HG03342 (cell line): ENCODE data around the gene KCNMA1.
"Not testable (repeated sequence)": the region's sequence is repeated elsewhere in the genome, so short reads cannot be mapped to it uniquely, and the experiment has no call there.

ENCODE experiments used
- ATAC-seq: cut with Tn5 transposase; IDR thresholded peaks from one replicate; pipeline ENCODE4 v1.9.1; 2021; ENCODE audit warnings: mild to moderate bottlenecking, moderate library complexity; ENCODE audit not compliant: unreplicated experiment

KCNMA1 gene

DNA sequence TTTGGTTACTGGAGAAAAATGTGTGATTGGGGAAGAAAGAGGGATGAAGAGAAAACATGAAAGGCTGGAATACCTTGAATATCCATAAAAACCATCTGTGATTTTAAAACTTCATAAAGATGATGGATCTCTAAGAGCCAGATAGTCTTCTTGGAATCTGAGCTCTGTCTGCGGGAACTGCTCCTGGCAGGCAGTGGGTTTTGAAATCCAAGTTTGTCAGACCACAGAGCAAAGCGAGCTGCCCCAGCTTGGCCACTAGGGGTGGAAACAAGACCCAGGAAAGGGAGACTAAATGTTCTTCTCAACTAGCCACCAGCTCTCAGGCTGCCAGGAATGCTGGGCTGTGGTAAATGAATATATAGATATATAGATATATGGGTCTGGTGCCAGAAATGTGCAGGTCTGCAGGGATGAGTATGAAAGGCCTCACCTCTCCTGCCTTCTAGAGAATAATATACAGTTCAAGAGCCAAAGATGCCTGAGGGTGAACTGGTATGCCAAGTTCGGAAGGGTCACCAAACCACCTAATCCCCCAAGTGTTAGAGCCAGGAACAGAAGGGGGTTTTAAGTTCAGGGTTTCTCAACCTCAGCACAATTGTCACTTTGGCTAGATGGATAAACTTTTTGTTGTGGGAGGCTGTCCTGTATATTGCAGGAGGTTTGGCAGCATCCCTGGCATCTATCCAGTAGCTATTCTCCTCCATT, 208.8 kb downstream of the KCNMA1 start:
- no peak for ATAC-seq

DNA sequence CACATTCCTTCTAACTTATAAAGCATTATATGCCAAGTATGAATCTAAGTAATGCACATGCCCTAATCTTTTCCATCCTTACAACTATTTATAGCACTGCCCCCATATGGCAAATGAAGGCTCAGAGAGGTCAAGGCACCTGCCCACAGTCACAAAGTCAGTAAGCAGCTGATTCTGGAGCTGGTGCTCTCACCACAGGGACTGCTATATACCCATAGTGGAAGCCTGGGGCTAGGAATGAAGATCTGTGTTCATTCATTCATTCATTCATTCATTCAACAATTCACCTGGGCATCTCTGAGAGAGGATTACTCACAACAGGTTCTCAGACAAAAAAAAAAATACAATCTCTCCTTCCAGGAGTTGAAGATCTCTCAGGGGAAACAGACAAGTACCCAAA, 213.4 kb downstream of the KCNMA1 start:
- ATAC-seq: no peak

DNA sequence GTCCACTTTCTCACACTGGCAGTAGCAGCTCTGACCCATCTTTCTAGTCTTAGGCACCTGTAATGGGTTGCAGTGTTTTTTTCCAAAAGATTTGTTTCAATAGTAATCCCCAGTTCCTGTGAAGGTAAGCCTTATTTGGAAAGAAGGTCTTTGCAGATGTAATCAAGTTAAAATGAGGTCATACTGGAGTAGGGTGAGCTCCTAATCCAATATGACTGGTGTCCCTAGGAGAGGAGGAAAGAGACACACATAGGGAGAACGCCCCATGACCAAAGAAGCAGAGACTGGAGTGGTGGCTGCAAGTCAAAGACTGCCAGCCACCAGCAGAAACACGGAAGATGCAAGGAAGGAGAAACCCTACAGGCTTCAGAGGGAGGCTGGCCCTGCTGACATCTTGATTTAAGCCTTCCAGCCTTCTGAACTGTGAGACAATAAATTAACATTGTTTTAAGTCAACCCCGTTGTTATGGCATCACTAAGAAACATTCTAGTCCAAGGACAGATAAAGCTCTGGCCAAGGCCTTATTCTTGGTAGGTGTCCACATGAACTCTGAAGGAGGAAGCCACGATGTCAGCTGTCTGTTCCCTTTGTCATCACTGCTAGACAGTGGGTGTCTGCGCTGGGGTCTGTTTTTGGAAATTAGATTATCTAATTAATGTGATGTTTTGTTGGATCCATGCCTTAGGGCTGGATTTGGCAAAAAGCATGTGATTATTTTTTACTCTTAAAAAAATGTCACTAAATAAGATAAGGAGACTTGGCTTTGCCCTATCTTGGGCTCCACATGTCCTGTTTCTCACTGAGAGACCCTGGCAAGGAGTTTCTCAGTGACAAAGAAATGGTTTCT, 214.9 kb downstream of the KCNMA1 start:
- no peak for ATAC-seq

DNA sequence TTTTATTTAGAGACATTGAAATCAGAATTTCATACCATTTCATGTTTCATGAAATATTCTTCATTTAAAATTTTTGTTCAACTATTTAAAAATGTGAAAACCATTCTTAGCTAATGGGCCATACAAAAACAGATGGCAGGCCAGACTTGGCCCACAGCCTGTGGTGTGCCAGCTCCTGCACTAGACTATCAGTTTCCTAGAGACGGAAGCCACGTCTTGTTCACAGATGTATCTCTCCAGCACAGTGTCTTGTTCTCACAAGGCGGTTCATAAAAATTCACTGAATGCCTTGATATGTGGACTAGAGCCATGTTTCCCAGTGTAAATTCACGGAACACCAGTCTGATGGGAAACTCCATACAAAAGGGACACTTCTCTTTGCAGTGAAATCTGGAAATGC, 216.0 kb downstream of the KCNMA1 start:
- no peak for ATAC-seq

DNA sequence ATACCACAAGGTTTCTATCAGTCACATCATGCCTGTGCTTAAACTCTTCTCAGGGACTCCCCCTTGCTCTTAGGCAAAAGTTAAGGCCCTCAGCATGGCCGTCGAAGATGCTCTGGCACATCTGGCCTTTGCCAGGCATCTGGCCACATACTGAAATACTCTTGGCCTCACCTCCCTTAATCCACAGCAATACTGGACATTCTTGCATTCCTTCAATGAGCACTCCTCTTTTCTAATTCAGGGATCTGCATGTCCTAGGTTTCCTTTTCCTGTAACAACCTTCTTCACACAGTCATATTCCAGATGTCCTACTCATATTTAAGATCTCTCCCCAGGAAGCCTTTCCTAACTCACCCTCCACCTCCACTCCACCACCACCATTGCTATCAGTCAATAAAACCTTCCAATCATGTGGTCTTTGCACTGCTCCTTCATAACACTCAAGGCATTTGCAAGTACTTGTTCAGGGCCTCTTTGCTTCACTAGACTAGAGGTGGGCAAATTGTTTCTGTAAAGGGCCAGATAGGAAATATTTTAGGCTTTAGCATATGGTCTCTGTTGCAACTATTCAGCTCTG, 216.6 kb downstream of the KCNMA1 start:
- no peak for ATAC-seq

DNA sequence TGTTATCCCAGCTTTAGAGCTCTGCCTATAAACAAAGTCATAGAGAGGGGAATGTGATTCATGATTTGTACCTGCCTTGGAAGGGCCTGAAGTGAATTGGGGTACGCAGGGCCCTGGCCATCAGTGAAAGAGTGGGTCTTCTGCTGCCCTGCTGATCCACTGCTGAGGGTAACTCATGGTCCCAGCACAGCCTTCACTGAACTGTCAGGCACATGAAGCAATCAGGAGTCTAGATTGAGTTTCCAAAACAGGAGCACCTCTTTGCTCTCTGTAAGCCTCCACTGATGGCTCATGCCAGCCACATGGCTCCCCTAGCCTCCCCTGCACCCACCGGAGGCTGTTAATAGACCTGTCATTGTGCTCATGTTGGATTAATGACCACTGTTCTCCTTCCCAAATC, 217.6 kb downstream of the KCNMA1 start:
- ATAC-seq: no peak

DNA sequence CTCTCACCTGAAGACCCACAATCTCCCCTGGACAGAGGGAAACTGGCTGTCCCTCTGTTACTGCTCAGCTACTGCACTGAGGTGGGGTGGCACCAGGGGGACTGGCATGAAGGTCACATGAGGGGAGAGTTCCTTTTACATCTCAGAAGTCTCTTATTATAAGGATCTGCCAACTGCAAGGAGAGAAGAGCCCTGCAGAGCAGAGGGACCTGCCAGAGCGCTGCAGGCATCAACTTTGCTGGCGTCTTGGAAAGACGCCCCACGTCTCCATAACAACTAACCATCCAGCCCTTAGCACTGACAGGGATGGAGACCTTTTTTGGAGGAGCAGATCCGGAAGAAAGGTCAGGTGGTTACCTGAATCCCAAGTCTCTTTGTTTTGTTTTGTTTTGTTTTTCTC, 218.6 kb downstream of the KCNMA1 start:
- no peak for ATAC-seq

DNA sequence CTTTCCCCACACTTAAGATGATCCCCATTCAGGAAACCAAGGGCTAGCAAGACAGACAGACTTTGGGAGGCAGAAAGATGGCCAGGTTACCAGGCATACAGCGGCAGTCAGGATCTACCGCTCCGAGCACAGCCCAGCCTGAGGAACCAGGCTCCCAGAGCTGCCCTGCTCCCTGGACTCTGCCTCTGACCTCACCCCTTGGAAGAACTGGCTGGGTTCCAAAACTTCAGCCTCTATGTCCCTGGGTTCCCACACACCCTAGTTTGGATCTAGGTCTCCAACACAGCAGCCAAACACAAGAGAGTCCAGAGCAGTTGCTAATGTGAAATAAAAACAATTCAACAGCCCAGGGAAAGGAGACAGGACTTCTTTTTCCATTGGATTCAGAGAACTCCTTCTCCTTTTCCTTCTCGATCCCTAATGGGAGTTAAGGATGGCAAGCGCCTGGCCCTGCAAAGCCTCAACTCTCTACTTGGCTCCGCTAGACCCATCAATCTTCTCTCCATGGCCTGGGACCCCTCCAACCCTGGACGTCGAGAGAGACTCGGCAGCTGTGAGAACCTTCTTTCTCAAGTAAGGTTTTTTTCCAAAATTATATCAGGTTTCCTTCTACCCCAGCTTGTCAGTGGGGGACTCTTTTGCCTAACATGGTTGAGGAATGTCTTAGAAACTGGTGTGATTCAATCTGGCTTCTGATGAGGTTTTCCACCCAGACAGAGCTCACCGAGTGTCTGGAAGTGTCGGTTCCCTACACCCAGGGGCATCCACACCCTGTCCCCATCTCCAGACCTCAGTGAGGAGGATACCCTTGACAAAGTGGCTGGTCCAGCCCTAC, 219.6 kb downstream of the KCNMA1 start:
- ATAC-seq: no peak

DNA sequence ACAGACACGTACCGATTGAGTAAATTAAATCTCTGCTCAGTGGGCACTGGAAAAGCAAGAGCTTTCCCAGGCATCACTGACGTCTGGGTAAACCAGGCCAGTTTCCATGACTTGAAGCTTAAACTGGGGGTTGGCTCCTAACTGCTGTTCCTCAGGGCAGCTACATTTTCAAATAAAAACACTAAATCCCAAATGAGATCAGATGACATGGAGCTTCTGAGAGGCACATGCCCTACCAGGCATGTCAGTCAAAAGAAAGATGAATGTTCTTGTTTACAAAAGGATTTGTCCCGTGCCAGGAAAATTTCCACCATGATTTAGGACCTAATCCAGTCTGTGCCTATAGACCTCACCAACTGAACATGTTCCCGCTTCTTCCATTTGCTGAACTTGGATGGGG, 220.2 kb downstream of the KCNMA1 start:
- no peak for ATAC-seq

DNA sequence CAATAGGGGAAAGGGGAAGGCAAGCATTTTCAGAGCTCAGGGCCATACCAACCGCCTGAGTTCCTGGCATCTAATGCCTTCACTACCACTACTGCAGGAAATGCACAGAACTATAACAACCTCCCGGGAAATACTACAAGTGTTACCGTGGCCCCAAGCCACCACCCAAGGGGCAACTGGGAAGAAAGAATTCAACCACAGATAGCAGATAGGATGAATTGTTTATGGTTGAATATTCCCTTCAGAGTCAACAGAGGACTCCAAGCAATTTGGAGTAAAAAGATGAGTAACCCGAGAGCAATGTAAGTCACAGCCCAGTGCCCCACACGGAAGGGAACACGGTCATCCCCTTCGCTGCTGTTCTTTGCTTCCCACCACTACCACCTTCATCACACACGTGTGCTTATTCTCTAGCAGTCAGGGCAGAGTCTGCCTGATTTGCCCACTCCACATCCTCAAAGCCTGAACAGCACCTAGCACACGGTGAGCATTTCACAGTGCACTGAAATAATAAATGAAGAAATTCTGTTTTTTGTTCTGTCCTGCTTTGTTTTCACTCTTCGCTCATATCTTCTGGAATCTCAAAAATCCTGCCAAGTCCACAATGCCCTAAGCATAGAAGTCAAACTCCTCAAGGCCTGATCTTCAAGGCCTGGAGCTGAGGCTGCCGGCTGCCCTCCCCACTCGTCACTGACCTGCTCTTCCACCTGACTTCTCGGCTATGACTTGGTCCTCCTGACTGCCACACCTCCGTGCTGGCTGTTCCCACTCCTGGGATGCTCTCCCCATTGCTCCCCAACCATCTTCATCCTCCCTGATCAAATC, 221.1 kb downstream of the KCNMA1 start:
- no peak for ATAC-seq

DNA sequence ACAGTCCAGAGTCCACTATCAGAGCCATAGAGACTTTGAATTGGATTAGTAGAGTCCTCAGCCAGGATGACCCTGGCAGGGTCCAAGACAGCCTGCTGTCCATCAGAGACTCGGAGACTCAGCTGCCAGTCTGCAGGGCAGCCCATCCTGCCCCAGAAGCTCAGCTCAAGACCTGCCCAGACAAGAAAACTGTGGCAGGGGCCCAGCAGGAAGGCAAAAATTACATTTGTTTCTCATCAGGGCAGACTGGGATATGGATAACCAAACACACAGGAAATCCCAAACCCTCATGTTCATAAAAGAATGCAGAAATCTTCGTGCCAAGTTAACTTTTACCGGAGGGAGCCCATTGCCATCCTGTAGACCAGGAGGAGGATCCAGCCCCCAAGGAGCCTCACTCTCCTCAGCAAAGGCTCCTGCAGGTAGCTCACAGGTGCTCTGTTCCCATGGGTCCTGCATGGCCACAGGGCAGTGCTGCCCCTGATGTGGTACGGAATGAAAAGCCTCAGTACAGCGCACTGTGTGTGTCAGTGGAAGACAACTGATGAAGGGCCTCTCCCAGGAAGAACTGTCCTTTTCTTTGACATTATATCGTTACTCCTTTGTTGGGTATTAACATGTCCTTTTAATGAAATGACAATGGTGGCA, 222.2 kb downstream of the KCNMA1 start:
- ATAC-seq: no peak

DNA sequence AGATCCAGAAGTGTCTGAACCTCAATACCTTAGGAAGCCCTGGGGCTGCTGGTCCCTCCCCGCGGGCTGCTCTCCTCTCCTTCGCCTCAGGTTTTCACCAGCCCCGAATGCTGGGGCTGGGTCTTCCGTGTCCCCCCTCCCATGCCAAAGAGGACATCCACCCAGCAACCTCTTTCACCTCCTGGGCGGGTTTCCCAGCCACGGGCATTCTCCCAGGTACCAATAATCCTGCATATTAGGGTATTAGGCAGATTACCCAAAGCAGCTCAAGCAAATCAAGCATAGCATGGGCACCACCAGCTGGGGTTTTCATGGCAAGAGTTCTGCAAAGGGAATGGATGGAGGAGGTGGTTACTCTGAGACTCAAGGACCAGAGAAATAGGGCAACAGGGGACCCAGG, 224.4 kb downstream of the KCNMA1 start:
- ATAC-seq: no peak

DNA sequence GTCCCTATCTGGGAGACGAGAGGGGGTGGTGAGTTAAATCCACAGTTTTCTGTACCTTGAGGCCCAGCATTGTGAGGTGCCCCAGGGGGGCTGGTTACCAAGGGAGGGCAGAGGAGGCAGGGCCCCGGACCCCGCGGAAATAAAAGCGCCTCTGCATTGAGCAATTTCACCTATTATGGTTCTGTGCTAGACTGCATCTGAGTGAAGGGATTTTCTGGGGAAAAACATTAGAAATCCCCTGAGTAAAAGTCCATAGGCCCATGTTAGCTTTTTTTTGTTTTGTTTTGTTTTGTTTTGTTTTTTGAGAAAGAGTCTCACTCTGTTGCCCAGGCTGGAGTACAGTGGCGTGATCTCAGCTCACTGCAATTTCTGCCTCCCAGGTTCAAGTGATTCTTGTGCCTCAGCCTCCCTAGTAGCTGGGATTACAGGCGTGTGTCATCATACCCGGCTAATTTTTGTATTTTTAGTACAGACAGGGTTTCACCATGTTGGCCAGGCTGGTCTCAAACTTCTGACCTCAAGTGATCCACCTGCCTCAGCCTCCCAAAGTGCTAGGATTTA, 225.0 kb downstream of the KCNMA1 start:
- not testable (repeated sequence) for ATAC-seq

DNA sequence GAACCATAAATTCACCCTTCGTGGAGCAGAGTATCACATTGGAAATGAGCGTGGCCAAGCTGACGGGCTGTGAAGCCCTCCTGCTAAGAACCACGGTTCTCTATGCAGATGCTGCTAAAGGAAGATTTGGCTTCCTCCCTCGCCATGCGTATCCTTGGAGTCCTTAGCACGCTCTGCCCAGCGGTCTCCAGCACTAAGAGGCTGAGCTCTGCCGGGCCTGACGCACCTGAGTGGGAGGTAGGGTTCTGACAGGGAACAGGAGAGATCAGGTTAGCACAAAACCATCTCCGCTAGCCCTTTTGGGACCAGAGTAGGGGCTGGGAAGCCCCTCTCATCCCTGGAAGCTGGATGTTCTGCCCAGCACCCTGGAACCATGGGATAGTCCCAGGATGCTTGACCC, 225.8 kb downstream of the KCNMA1 start:
- no peak for ATAC-seq

DNA sequence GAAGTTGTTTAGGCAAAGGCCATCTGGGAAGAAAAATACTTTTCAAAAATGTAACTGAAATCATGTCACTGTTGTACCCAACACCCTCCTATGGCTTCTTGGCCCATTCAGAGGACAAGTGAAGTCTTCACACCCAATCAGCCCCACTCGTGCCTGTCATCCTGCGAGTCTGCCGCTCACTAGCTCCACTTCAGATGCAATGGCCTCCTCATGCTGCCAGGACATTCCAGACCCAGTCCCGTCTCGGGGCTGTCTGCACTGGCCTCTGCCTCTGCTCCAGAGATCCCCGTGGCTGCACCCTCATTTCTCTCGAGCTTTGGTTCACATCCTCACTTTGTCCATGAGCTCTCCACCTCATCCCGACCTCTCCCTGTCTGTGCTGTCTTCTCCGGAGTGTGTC, 227.1 kb downstream of the KCNMA1 start:
- ATAC-seq: no peak

DNA sequence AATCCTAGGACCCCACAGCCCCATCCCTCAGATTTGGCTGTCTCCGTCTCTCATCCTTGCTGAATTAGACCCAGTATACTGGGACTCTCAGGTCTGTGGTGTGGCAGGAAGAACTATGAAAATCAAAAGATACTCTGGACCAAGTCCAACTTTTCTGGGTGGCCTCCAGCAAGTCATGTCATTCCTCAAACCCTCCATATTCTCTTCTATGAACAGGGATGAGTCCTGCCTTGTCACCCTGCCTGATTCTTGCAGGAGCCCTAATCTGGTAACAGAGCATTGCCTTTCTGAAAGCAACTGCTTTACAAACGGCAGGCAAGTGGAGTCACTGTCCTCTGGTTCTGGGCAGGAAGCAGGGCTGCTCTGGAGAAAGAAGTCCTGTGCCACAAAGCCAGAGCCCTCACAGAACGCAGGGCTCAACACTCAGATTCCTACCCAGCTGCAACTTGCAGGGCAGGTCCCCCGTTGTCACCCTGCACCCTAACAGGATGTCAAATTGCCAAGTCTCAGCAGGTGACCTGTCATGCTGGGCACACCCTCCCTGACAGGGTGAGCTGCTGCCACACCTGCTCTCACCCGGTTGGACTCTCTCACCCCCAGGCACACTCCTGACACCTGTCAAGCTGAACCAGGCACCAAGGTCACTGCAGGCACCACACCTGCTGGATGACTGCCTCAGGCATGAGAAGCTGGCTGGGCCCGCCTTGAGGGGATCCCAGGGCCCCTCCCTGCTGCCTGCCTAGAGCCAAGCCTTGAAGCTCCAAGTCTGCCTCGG, 227.7 kb downstream of the KCNMA1 start:
- ATAC-seq: no peak

DNA sequence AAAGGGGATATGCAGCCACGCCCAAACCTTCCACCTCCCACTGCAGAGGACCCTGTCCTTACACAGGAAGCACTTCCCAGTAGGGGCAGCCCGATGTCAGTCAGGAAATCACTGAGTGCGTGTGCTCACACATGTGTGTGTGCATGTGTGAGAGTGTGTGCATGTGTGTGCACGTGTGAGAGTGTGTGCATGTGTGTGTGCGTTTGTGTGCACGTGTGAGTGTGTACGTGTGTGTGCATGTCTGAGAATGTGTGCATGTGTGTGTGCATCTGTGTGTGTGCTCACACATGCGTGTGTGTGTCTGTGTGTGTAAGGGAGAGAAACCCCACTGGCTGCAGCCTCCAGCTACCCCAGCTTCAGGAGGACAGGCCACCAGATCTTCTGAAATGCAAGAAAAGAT, 229.3 kb downstream of the KCNMA1 start:
- no peak for ATAC-seq

DNA sequence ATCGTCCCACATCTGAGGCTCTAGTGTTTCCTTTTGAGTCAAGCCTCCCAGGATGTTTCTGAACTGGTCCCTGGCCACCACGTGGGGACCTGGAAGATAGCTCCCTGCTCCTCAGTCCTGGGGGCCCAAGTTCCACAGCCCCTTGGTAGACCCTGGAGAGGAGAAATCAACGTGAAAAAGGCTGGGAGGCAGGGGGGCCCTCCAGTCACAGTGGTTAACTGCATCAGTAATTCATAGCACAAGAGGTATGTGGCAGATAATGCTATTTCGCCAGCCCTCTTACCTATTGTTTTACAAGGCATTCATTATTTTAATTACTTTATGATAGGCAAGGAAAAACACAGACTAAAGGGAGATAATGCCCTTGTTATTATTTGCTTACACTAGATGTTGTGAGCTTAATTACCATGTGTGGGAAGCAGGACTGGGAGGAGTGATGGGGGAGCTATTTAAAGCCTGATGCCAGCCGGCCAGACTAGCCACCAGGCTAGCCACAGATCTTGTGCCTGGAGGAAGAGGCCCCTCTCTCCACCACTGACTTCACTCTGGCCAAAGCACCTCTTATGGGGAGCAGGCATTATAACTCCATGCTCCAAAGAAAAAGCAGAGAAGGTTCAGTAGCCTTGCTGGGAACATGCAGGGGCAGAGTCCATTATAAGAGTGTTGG, 230.7 kb downstream of the KCNMA1 start:
- no peak for ATAC-seq
